GM21786 (cell line): ENCODE measurements around the gene BCAS3.

Experiments used
- ATAC-seq: cut with Tn5 transposase; IDR thresholded peaks from one replicate; pipeline ENCODE4 v1.9.1; 2021; ENCODE audit not compliant: unreplicated experiment

Gene BCAS3

GRCh38 chr17:61183793-61184192 lies 506.1 kb downstream of the BCAS3 start:
- ATAC-seq, result no peak

DNA sequence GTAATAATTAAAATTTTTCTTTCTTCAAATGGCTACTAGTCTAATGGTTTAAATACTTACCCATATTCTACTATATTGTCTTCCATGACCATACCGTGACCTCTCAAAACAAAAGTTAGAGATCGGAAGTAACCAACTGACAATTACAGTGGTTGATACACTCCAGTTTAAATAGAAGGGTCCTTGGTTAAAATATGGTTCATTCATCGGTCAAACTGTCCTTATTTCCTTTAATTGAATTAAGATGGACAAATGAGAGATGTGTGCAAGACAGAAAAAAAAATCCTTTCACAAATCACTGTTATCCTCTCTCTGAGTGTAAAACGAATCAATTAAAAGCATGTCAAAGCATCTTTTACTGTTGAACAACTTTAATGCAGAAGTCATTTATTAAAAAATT lies 507.7 kb downstream of the BCAS3 start:
- ATAC-seq, result no peak

DNA sequence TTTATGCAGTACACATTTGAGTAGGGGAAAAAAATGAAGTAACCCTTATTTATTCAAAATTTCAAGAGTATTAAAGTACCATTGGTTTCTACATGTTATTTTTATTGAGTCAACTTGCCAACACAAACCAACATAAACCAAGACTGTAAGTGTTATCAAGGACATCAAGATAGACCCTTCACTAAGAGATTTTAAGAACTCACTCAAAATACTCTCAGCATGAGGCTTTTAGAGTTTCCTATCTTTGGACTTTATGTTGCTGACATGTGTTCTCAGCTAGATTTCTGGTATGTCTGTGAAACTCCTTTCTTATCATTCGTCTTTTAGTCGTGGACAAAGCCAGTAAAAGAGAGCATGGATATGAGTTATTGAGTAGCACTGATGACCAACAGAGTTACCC lies 509.4 kb downstream of the BCAS3 start:
- no peak for ATAC-seq

GRCh38 chr17:61188081-61188480 lies 510.4 kb downstream of the BCAS3 start:
- ATAC-seq, result peak; percentile 42

- ATAC-seq, result no peak
Observed at GRCh38 chr17:61189968-61190367, 512.3 kb downstream of the BCAS3 start.

DNA sequence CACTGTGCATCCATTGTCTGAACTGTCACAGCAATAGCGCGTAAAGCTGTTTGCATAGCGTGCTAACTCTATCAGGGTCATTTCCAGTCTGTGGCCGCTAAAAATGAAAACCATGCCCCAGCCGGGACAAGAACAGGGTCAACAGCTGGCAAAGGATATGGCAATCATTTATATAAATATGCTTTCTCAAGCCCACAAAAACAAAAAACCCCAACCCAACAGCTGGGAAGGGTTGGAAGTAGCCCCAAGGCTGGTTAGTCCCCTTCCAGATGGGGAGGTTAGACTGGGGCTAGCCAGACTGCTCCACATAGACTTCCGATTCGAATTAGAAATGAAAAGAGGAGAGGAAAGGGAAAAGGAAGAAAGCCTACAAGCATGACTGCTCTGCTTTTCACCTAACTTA lies 518.7 kb downstream of the BCAS3 start:
- ATAC-seq, result no peak

DNA sequence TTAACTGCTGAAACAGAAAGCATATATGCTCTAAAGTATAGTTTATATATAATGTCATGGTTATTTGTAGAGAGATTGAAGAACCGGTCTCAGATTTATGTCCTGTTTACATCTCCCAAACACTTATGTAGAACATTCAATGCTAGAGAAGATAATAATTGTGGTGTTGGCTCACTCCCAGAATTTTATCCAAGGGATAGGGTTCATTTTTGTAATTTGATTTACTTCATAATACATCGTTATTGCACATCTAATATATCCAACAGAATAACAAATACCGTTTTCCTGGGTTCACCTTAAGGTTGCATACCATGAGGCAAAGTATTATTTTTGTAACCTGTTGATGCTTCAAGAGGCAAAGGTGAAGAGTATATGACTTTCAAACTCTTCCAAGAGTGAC lies 519.1 kb downstream of the BCAS3 start:
- no peak for ATAC-seq

DNA sequence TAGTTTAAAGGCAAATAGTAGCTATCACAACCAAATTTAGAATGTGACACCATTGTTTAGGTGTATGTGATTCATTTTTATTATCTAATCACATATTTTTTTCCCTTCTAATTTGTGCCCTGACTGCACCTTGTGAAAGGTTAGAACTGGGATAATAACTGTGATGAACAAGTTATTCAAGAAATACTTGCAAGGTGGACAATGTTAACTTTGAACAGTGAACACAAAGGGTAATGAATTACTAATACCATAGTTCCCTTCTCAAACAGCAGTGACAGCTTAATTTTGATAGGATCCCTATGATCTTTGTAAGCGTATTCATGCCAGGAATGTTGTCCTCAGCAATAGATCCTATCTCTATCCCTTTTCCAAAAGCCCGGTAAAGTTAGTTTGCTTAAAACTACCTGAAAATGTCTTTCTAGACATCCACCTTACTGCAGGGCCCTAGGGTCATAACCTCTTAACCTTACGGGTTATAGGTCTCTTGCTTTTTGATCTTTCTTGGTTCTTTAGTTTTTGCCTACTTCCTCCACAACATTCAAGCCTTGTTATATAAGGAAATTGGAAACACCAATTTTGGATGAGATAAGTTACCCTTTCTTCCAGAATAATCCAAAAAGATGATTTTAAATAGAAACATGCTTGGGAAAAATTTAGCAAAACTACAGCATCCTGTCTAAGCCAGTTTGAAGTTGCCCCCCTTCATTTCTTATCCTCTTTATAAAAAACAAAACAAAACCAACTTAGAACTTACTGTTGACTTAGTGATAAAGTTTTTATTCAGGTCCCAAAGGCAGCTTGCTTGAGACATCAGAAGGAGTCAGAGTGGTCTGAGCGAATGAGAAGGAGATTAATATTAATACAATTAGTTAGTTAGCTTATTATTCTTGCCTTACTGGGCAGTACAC lies 522.0 kb downstream of the BCAS3 start:
- ATAC-seq, result no peak

- ATAC-seq, result no peak
Observed at GRCh38 chr17:61200339-61200715, 522.7 kb downstream of the BCAS3 start.

GRCh38 chr17:61201211-61201610 lies 523.6 kb downstream of the BCAS3 start:
- no peak for ATAC-seq

- ATAC-seq, result no peak
Observed at GRCh38 chr17:61202564-61202963, 524.9 kb downstream of the BCAS3 start.

GRCh38 chr17:61203671-61204131 lies 526.0 kb downstream of the BCAS3 start:
- no peak for ATAC-seq

GRCh38 chr17:61204456-61204855 lies 526.8 kb downstream of the BCAS3 start:
- no peak for ATAC-seq

GRCh38 chr17:61205401-61205800 lies 527.8 kb downstream of the BCAS3 start:
- ATAC-seq, result no peak

DNA sequence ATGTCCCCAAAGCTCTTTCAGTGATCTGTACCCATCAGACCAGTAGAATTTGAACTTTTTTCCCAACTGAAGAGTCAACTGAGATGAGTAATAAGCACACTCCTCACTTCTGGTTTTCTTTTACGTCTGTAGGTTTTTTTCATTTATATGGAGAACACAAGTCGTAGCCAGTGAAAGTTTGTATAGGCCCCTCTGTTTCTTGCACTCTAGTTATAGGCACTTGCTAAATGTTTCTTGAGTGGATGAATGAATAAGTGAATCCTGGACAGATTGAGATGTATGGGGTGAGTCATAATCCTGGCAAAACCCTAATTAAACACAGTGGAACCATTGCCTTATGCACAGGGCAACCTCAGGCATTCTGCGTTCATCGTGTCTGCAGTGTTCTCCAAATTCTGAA lies 528.3 kb downstream of the BCAS3 start:
- ATAC-seq, result no peak

DNA sequence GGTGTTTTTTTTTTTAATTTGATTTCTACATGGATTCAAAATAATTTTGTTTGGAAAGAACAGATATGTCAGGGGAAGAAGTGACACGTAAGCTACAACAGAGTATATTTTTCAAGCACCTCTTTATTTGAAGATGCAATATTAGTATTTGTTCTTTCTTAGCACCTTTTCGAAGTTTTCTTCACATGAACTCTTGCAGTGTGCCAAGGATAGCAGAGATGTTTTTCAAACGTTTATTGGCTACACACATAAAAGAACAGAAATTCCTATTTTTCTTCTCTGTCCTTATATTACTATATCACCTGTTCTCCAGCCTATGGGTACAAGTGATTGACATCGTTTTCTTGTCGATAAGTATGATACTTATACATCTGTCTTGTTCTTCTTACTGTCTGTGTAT lies 529.3 kb downstream of the BCAS3 start:
- no peak for ATAC-seq

DNA sequence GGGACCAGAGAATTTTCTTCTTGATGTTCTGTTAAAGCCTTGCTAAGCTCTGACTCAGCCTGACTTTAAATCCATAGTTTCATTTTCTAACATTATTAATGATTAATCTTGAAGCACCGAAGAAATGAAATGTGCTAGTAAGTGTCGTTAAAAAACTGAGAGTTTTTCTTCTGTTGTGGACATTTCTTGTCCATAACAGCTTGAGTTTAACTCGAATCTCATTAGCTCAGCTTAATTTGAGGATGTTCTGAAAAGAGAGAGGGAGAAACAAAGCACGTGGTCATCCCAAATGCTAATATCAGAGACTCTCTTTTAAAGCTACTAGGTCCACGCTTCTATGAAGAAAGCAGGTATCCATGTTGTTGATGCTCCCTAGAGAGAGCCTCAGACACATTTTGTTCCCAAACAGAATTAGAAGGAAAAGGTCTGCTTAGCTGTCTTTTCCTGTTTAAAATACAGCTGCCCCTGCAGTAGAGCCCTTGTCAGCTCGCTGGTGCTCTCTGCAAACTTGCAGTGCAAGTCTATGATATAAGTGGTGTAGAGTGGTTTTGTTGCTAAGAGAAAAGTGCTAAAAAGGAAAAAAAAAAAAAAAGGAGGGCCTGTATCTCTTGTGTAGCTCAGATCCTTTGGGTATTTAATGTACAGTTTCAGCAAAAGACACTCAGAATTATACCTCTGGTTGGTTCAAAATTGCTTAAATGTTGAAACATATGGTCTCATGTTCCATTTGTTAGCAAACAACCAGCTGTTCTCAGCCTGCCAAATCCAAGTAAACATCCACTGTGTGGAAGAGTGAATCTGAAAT lies 530.9 kb downstream of the BCAS3 start:
- no peak for ATAC-seq

GRCh38 chr17:61209106-61209439 lies 531.4 kb downstream of the BCAS3 start:
- ATAC-seq, result no peak

DNA sequence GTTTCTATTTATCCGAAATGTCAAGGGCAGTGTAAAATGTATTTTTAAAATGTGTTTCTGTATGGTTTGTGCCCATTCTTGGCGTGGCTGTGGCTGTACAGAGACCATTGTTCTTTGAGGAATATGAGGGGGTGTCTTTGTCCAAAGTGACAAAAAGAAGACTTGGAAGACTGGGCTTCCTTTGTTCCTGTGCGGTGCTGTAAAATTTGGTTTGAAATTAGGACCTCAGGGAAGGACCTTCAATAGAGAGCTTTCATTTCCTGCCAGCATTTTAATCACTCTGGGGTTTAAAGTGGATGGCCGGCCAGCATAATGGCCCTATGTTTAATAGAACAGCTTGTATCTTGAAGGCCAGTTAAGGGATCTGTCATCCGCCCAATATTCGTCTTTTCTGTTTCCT lies 531.9 kb downstream of the BCAS3 start:
- ATAC-seq, result no peak

DNA sequence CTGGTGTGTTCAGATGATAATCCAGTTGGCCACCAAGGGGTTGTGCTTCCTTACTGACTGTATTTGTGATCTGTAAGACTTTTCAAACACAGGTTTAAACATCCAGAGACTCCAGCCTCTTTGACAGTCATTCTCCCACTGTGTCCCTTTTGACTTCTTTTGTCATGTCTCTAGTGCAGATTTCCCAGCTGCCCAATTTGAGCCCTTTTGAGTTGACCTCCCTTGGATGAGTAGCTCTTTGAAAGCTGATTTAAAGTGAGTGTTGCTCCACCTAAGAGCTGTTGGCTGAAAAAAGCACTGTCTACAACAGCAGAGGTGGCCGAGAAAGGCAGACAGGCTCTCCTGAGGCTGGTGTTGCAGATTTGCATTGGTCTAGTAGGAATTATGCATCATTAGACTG lies 533.6 kb downstream of the BCAS3 start:
- ATAC-seq, result no peak

DNA sequence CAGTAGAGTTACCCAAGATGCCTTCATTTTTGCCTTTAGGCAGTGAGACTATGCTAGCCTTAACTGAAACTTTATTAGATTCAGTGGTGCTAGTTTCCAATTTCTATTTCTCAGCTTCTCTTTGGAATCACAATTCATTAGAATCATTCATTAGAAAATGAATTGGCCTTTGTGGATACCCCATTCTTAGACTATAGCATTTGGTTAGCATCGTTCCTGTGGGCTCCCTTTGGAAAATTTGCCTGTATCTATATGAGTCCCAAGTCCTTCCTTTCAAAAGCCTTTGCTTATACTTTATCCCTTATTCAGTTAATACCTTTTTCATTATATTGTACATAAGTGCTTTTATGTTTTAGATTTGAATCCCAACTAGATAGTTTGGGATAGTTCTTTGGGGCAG lies 535.0 kb downstream of the BCAS3 start:
- ATAC-seq, result no peak

DNA sequence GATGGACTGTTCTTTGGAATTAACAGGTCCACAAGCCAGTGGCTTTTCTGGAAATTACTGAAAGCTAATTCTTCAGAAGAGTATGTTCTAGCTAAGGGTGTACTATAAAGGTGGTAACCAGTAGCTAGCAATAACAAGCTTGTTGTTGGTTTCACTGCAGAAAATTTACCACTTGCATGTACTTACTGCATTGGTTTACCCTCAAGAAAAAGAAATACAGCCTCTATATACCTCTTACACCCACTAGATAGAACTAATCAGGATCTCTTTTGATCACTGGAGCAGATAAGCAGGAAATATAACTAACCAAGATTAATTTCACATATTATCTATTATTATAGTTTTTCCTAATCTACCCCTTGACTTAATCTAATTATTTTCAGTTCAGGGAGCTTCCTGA lies 537.1 kb downstream of the BCAS3 start:
- no peak for ATAC-seq
